Liver (tissue), 9 donors: ENCODE data around the gene PLA2G12A. TPM values are rescaled to one million over a fixed set of nuclear protein-coding genes. Genes with fewer than 3 reads are reported as not detected.

ENCODE experiments used
- DNase-seq: peaks from one replicate; pipeline ENCODE4 v3.0.0-alpha.2; 2017; ENCODE audit warnings: low spot score
- H3K27ac ChIP-seq, 2 donors: one replicate each; pipeline ENCODE4 v1.7.0; 2013; ENCODE audit warnings: inconsistent platforms in 2 of 2, low read length in 2 of 2, control low read depth in 1 of 2, low read depth in 1 of 2, mild to moderate bottlenecking in 1 of 2
- H3K27me3 ChIP-seq, 4 donors: one replicate each; pipeline versions ENCODE4 v1.6.1 to v1.7.0; 2013; ENCODE audit warnings: low read length in 3 of 4, inconsistent platforms in 1 of 4, mild to moderate bottlenecking in 1 of 4, moderate library complexity in 1 of 4; ENCODE audit not compliant: control insufficient read depth in 4 of 4, insufficient read depth in 4 of 4
- H3K36me3 ChIP-seq, 4 donors: one replicate each; pipeline versions ENCODE4 v1.6.1 to v1.7.0; 2013; ENCODE audit warnings: low read length in 3 of 4, mild to moderate bottlenecking in 3 of 4, low read depth in 1 of 4, moderate library complexity in 1 of 4; ENCODE audit not compliant: control insufficient read depth in 4 of 4, insufficient read depth in 3 of 4
- H3K4me1 ChIP-seq, 4 donors: one replicate each; pipeline versions ENCODE4 v1.6.1 to v1.7.0; 2013; ENCODE audit warnings: low read length in 3 of 4, mild to moderate bottlenecking in 3 of 4, moderate library complexity in 1 of 4; ENCODE audit not compliant: control insufficient read depth in 4 of 4, insufficient read depth in 4 of 4
- H3K4me3 ChIP-seq, 3 donors: one replicate each; pipeline versions ENCODE4 v1.6.1 to v1.7.0; 2013; ENCODE audit warnings: low read length in 3 of 3, control low read depth in 1 of 3, low read depth in 1 of 3, mild to moderate bottlenecking in 1 of 3
- H3K9ac ChIP-seq, 2 donors: one replicate each; pipeline ENCODE4 v1.7.0; 2013; ENCODE audit warnings: low read length in 2 of 2, mild to moderate bottlenecking in 2 of 2, moderate library complexity in 2 of 2, control low read depth in 1 of 2, low read depth in 1 of 2
- H3K9me3 ChIP-seq, 4 donors: one replicate each; pipeline versions ENCODE4 v1.6.1 to v1.7.0; 2013; ENCODE audit warnings: low read length in 3 of 4; ENCODE audit not compliant: control insufficient read depth in 4 of 4
- ATF3 ChIP-seq: IDR thresholded peaks from 2 replicates; pipeline ENCODE4 v1.6.1; 2016; ENCODE audit warnings: antibody characterized with exemption
- CTCF ChIP-seq: fragments of 150-350 bp; IDR thresholded peaks from 2 replicates; pipeline ENCODE4 v1.5.1; 2017; ENCODE audit warnings: improper control_type of control experiment, low read depth, low read length; ENCODE audit not compliant: missing input control
- HNF4A ChIP-seq, 2 donors: conservative IDR thresholded peaks; 2 replicates each; pipeline ENCODE4 v1.6.1; 2016; ENCODE audit warnings: antibody characterized with exemption in 2 of 2, mild to moderate bottlenecking in 2 of 2
- JUND ChIP-seq, 2 donors: IDR thresholded peaks; 2 replicates each; pipeline ENCODE4 v1.6.1; 2016; ENCODE audit warnings: antibody characterized with exemption in 2 of 2
- NR2F2 ChIP-seq: IDR thresholded peaks from 2 replicates; pipeline ENCODE4 v1.6.1; 2016; ENCODE audit warnings: antibody characterized with exemption
- RAD21 ChIP-seq, 2 donors: IDR thresholded peaks; 2 replicates each; pipeline ENCODE4 v1.6.1; 2016; ENCODE audit warnings: antibody characterized with exemption in 2 of 2, mild to moderate bottlenecking in 2 of 2
- RXRA ChIP-seq, 2 donors: IDR thresholded peaks; 2 replicates each; pipeline ENCODE4 v1.6.1; 2017 to 2018; ENCODE audit warnings: antibody characterized with exemption in 2 of 2, mild to moderate bottlenecking in 1 of 2
- SP1 ChIP-seq: IDR thresholded peaks from 2 replicates; pipeline ENCODE4 v1.6.1; 2018; ENCODE audit warnings: antibody characterized with exemption, mild to moderate bottlenecking
- TAF1 ChIP-seq: conservative IDR thresholded peaks from 2 replicates; pipeline ENCODE4 v1.6.1; 2016; ENCODE audit warnings: antibody characterized with exemption, mild to moderate bottlenecking
- ZBTB33 ChIP-seq: IDR thresholded peaks from 2 replicates; pipeline ENCODE4 v1.6.1; 2016; ENCODE audit warnings: antibody characterized with exemption
- WGBS: extraction: QIAGEN DNeasy Blood & Tissue Kit; methylation state at CpG from one replicate; pipeline ENCODE4 v1.1.7; 2013; 5-methylcytosine and 5-hydroxymethylcytosine counted together
- polyA plus RNA-seq, 2 donors: library from polyadenylated mRNA; stranded (reverse) in 1 of 2; unstranded in 1 of 2; fragments of 200-250 nt in 1 of 2; fragments of >200 nt in 1 of 2; fragmentation: Nextera tagmentation in 1 of 2; extraction: Ambion mirVana in 1 of 2; gene quantifications; one replicate each; pipeline versions ENCODE4 v1.2.1 to v1.2.3, GENCODE V29; 2013 to 2015
- total RNA-seq, 2 donors: library from RNA; depleted of rRNA; stranded (reverse); fragments of >200 nt; gene quantifications; one replicate each; pipeline ENCODE4 v1.2.3, GENCODE V29; 2014
- donor health status: healthy.
- donor health status: healthy.
- donor health status: healthy.
- donor health status: healthy.
- donor health status: healthy.

Gene PLA2G12A
- total and polyA plus RNA-seq, 4 donors = 11.3 to 57.7 (median 29.4) TPM

GRCh38 chr4:109702950-109703663 is 26.8 kb downstream of the PLA2G12A start, which contains the start of gene CASP6 (continued):
- TF ChIP-seq CTCF = peak; percentile 52
- no peak for TF ChIP-seq ATF3
- no peak for TF ChIP-seq TAF1
- peak in 1 of 2 donors; percentile 42 for TF ChIP-seq RAD21 (IDR thresholded peaks at IDR 0.05)

GRCh38 chr4:109701566-109702410 is 28.1 kb downstream of the PLA2G12A start:
- Histone ChIP-seq H3K9me3 (no peaks in the 10 kb centered on the region), H3K36me3 (peaks cover 0 to 8% (median 4%) of the 10 kb centered on the region in 4 donors), H3K27ac (peak overlapping the region; percentile 71 to 85), H3K27me3 (no peaks in the 10 kb centered on the region), H3K9ac (no peak overlapping the region), H3K4me3 (peak overlapping the region; percentile 78 to 90 (median 80)), H3K4me1 (peaks cover 5 to 24% (median 15%) of the 10 kb centered on the region in 4 donors)
- TF ChIP-seq JUND (IDR thresholded peaks at IDR 0.05) (no peak), HNF4A (conservative IDR thresholded peaks at IDR 0.05) (peak in 1 of 2 donors; percentile 6)
- peak; percentile 37 for DNase-seq
- 45% methylated on average over 21 of the region's 21 CpGs for WGBS

GRCh38 chr4:109699553-109700225 is 30.2 kb downstream of the PLA2G12A start:
- H3K9ac ChIP-seq = no peak overlapping the region
- H3K36me3 ChIP-seq = peaks cover 0 to 11% (median 8%) of the 10 kb centered on the region in 4 donors
- no peak for TF ChIP-seq NR2F2
- TF ChIP-seq HNF4A (conservative IDR thresholded peaks at IDR 0.05) = peak; percentile 65 to 68
- no peak for TF ChIP-seq CTCF
- no peak for TF ChIP-seq RXRA (IDR thresholded peaks at IDR 0.05)
- TF ChIP-seq RAD21 (IDR thresholded peaks at IDR 0.05) = peak in 1 of 2 donors; percentile 15
- TF ChIP-seq ZBTB33 = no peak
- no peak for TF ChIP-seq ATF3
- peak; percentile 27 for TF ChIP-seq SP1
- 65% methylated on average over 8 of the region's 8 CpGs for WGBS
- no peaks in the 10 kb centered on the region for H3K27me3 ChIP-seq
- peaks cover 5 to 24% (median 15%) of the 10 kb centered on the region in 4 donors for H3K4me1 ChIP-seq
- no peaks in the 10 kb centered on the region for H3K9me3 ChIP-seq
- no peak for DNase-seq
- H3K27ac ChIP-seq = no peak overlapping the region
- no peak overlapping the region for H3K4me3 ChIP-seq
